Osteoblast (primary cell): ENCODE results near the gene AMPH. TPM values are rescaled to one million over a fixed set of nuclear protein-coding genes. Genes with fewer than 3 reads are reported as not detected.

ENCODE experiments used
- DNase-seq: peaks from one replicate; pipeline ENCODE4 v3.0.0; 2011; ENCODE audit warnings: low spot score, mixed read lengths; ENCODE audit not compliant: insufficient read length; ENCODE audit errors: missing footprints
- H2AFZ ChIP-seq: 2 replicates; pipeline ENCODE4 v1.6.0; 2011; ENCODE audit warnings: mild to moderate bottlenecking, low read length
- H3K27ac ChIP-seq: 2 replicates; pipeline ENCODE4 v1.5.1; 2011; ENCODE audit warnings: mild to moderate bottlenecking, low read depth, low read length, moderate library complexity
- H3K27me3 ChIP-seq: 2 replicates; pipeline ENCODE4 v1.6.0; 2012; ENCODE audit warnings: mild to moderate bottlenecking, control low read depth, inconsistent platforms, low read length, moderate library complexity; ENCODE audit not compliant: insufficient read depth
- H3K36me3 ChIP-seq: 2 replicates; pipeline ENCODE4 v1.5.1; 2011; ENCODE audit warnings: mild to moderate bottlenecking, low read length, control low read depth, moderate library complexity; ENCODE audit not compliant: insufficient read depth
- H3K4me1 ChIP-seq: 2 replicates; pipeline ENCODE4 v1.5.1; 2011; ENCODE audit warnings: mild to moderate bottlenecking, low read length, control low read depth, moderate library complexity; ENCODE audit not compliant: insufficient read depth
- H3K4me2 ChIP-seq: 2 replicates; pipeline ENCODE4 v1.6.0; 2011; ENCODE audit warnings: mild to moderate bottlenecking, low read length; ENCODE audit not compliant: insufficient read depth
- H3K4me3 ChIP-seq: fragments of 200-600 bp; sonication (generic); 3 replicates; pipeline ENCODE4 v1.5.1; 2012; ENCODE audit warnings: mild to moderate bottlenecking, low read length, inconsistent platforms; ENCODE audit not compliant: insufficient read depth
- H3K79me2 ChIP-seq: 2 replicates; pipeline ENCODE4 v1.6.0; 2012; ENCODE audit warnings: mild to moderate bottlenecking, low read length, control low read depth, inconsistent platforms; ENCODE audit not compliant: insufficient read depth
- H3K9me3 ChIP-seq: 2 replicates; pipeline ENCODE4 v1.5.1; 2011; ENCODE audit warnings: low read depth, low read length, control low read depth
- H4K20me1 ChIP-seq: 2 replicates; pipeline ENCODE4 v1.6.0; 2012; ENCODE audit warnings: mild to moderate bottlenecking, low read length, control low read depth; ENCODE audit not compliant: insufficient read depth
- CTCF ChIP-seq: IDR thresholded peaks from 2 replicates; pipeline ENCODE4 v1.5.1; 2011; ENCODE audit warnings: mild to moderate bottlenecking, low read depth, low read length, moderate library complexity; ENCODE audit errors: extremely low read depth
- total RNA-seq: library from RNA; depleted of rRNA; stranded (reverse); fragments of >200 nt; gene quantifications from 2 replicates; pipeline ENCODE4 v1.2.3, GENCODE V29; 2012

AMPH gene
- total RNA-seq, 1 donor, result 1.1 TPM

- Histone ChIP-seq H2AFZ (no peak overlapping the region), H3K79me2 (no peaks in the 10 kb centered on the region), H4K20me1 (no peaks in the 10 kb centered on the region), H3K27ac (no peak overlapping the region), H3K36me3 (no peaks in the 10 kb centered on the region), H3K9me3 (no peaks in the 10 kb centered on the region), H3K27me3 (no peaks in the 10 kb centered on the region), H3K4me1 (no peaks in the 10 kb centered on the region), H3K4me3 (no peak overlapping the region), H3K4me2 (no peak overlapping the region)
- TF ChIP-seq CTCF, result no peak
- no peak for DNase-seq
Measured at GRCh38 chr7:38524786-38525185, 106.4 kb downstream of the AMPH start.

DNA sequence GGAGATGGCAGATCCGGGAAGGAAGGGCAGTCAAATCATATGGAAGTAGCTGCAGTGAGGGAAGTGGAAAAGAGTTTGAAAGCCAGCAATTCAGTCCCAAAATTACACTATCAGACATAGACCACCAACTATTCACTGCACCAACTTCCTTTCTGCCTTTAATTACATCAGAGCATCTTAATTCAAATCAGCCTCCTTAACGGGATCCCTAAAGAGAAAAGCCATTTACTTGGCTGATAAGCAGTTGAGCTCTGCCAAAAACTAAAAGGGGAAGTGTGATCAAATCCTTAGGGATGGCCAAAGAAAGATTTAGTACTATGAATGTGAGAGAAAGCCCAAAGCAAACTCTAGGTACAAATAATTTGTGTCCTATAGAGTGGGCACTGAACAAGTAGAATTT, 110.4 kb downstream of the AMPH start:
- Histone ChIP-seq H3K27ac (no peak overlapping the region), H3K79me2 (no peaks in the 10 kb centered on the region), H3K9me3 (no peaks in the 10 kb centered on the region), H3K4me3 (no peak overlapping the region), H3K4me2 (no peak overlapping the region), H2AFZ (no peak overlapping the region), H3K4me1 (no peaks in the 10 kb centered on the region), H3K27me3 (no peaks in the 10 kb centered on the region), H3K36me3 (no peaks in the 10 kb centered on the region), H4K20me1 (no peaks in the 10 kb centered on the region)
- no peak for TF ChIP-seq CTCF
- DNase-seq, result no peak

DNA sequence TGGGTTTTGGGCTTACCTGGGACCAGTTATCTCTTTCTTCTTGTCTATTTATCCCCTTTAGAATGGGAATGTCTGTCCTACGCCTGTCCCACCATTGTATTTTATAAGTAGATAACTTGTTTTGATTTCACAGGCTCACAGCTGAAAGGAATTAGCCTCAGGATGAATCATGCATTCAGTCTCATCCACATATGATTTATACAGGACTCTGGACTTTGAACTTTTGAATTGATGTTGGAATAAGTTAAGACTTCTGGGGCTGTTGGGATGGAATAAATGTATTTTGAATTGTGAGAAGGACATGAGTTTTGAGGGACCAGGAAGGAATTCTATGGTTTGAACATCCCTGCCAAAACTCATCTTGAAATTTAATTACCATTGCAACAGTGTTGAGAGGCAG, 112.6 kb downstream of the AMPH start:
- TF ChIP-seq CTCF, result no peak
- Histone ChIP-seq H3K9me3 (no peaks in the 10 kb centered on the region), H3K4me1 (no peaks in the 10 kb centered on the region), H3K4me2 (no peak overlapping the region), H2AFZ (no peak overlapping the region), H3K79me2 (no peaks in the 10 kb centered on the region), H3K27ac (no peak overlapping the region), H3K27me3 (no peaks in the 10 kb centered on the region), H3K4me3 (no peak overlapping the region), H4K20me1 (no peaks in the 10 kb centered on the region), H3K36me3 (no peaks in the 10 kb centered on the region)
- DNase-seq, result no peak

GRCh38 chr7:38512704-38513103, 118.5 kb downstream of the AMPH start:
- no peak overlapping the region for H3K27ac ChIP-seq
- H3K36me3 ChIP-seq, result no peaks in the 10 kb centered on the region
- no peak for TF ChIP-seq CTCF
- DNase-seq, result no peak
- no peak overlapping the region for H3K4me2 ChIP-seq
- H3K79me2 ChIP-seq, result no peaks in the 10 kb centered on the region
- no peak overlapping the region for H2AFZ ChIP-seq
- H4K20me1 ChIP-seq, result no peaks in the 10 kb centered on the region
- no peaks in the 10 kb centered on the region for H3K4me1 ChIP-seq
- H3K27me3 ChIP-seq, result no peaks in the 10 kb centered on the region
- H3K9me3 ChIP-seq, result no peaks in the 10 kb centered on the region
- no peak overlapping the region for H3K4me3 ChIP-seq
